ENCODE measurements around the gene GPR108.

GRCh38 chr19:6708346-6708745, 29.0 kb downstream of the GPR108 start:
- TF ChIP-seq SP4 (IDR thresholded peaks at IDR 0.05; ENCODE audit: low read length) (no peak), CREB1 (IDR thresholded peaks at IDR 0.05) (no peak), USF2 (IDR thresholded peaks at IDR 0.05; ENCODE audit: low read length) (no peak), SIN3A (conservative IDR thresholded peaks at IDR 0.05 in 1 of 2, IDR thresholded peaks at IDR 0.05 in 1 of 2; ENCODE audit: low read depth in 1 of 2, low read length in 2 of 2) (no peak)
